Lung microvascular endothelial cell (primary cell): ENCODE data around the gene IMPA2. TPM values are rescaled to one million over a fixed set of nuclear protein-coding genes. Genes with fewer than 3 reads are reported as not detected.
"Not testable (repeated sequence)": the region's sequence is repeated elsewhere in the genome, so short reads cannot be mapped to it uniquely, and the experiment has no call there.

ENCODE experiments used
- DNase-seq, 2 donors: peaks; one replicate each; pipeline versions ENCODE4 v3.0.0 to v3.0.0-alpha.2; 2010; ENCODE audit warnings: low read depth in 2 of 2
- total RNA-seq: library from RNA; depleted of rRNA; stranded (reverse); fragments of >200 nt; gene quantifications from 2 replicates; pipeline ENCODE4 v1.2.1, GENCODE V29; 2014

IMPA2 gene
- total RNA-seq, 1 donor from 2014 or later: 11.1 TPM

DNA sequence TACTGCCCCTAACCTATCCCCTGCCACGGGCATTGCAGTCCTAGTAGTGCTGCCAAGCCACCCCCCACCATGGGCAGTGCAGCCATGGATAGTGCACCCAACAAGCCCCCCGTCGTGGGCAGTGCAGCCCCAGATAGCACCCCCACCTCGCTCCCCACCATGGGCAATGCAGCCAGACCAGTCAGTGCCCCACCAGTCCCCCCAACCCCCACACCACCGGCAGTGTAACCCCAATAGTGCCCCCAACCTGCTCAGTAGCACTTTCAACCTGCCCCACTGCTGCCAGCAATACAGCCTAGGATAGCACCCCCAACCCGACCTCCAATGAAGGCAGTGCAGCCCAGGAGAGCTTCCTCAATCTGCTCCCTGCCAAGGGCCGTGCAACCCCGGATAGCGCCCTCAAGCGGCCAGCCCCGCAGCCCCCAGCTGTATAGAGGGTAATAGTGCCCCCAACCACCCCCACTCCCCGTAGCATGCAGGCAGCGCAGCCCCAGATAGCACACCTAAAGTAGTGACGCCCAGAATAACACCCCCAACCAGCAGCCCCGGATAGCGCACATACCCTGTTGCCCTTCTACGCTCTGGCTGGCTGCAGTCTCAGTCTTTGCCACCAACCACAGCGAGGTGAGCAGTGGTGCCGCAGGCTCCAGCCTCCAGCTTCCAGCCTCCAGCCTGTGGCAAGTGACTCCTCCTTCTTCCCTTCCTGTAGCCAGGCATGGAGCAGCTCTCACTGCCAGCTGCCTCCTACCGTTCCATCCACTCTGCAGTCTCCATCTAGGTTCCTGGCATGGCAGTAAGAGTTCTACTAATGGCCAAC, 66.9 kb downstream of the IMPA2 start:
- DNase-seq: no peak

DNA sequence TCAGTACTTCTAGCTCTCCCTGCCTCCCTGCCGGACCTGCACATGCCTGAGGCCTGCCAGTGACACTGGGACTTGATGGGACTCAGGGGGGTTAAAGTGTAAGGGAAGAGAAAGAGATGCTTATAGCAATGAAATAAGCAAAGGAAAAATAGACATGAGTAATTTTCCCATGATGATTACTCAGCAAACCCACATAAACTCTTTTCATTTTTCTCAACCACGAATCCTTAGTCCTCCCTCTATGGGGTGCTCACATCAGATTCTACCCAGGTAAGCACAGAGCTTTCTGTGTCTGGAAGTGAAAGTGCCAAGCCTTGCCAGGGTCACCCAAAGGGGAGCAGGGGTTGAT, 67.5 kb downstream of the IMPA2 start:
- no peak for DNase-seq

DNA sequence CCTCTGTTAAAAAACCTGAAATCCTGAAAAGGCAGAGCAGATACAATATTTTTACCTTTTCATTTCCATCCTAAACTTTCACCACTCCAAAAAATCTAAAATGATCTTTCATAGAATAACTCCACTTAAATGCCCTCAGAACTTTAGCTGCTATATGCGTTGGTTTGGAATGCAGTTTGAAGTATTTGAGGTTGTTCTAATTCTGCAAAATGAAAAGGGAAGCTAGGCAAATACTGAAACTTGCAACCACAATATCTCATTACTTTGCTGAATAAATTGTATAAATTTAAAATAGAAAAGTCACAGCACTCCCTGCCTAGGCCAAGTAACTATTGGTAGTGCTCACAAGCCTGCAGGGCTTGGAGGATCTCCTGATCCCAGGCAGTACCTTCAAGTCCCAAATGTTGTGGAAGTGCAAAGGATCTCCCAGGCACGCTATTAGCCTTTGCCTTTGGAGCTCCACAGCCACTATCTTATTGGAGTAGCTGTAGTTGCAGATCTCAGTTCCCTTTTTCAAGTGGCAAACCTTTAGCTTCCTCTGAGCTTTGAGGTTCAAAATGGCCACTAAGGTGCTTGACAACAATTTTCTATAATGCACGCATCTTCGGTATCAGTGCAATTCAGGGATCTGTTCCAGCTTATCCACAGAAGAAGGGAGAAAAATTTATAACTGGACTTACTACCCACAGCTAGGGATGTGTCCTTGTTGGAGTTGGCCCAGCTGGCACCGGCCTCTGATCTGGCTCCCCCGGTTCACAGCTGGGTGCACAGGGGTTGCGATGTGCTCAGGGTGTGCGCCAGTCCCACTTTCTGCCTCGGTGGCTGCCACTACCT, 68.9 kb downstream of the IMPA2 start:
- DNase-seq: no peak

DNA sequence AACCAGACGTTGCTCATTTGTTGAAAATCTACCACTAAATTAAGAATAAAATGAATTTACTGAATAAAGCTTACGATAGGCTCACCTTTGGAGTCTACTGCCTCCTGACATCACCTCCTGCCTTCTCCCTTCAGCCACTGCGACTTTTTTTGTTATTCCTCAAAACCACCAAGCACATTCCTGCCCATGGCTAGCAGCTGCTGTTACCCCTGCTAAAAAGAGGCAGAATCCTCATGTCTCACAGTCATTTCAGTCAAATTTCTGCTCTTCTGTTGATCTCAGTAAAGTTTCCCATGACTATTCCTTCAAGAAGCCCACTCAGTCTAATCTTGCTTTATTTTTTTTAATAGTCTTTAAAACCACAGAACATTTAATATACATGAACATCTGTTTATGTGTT, 71.6 kb downstream of the IMPA2 start:
- no peak for DNase-seq

DNA sequence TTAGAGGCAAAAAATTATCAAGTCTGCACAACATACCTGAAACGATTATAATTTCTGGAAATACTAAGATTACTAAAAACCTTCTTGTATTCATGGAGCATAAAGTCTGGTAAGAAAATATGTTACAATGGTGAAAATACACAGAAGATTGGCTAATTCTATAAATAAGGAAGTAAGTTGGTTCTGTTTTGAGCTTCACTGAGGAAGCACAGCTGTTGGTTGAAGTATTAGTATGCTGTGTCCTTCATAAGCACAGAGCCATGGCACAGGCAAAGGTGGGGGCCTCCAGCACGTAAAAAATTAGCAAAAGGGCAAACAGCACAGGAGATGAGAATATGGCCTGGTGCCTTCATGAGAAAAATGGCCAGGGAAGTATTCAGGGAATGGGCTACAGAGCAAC, 72.0 kb downstream of the IMPA2 start:
- no peak for DNase-seq

DNA sequence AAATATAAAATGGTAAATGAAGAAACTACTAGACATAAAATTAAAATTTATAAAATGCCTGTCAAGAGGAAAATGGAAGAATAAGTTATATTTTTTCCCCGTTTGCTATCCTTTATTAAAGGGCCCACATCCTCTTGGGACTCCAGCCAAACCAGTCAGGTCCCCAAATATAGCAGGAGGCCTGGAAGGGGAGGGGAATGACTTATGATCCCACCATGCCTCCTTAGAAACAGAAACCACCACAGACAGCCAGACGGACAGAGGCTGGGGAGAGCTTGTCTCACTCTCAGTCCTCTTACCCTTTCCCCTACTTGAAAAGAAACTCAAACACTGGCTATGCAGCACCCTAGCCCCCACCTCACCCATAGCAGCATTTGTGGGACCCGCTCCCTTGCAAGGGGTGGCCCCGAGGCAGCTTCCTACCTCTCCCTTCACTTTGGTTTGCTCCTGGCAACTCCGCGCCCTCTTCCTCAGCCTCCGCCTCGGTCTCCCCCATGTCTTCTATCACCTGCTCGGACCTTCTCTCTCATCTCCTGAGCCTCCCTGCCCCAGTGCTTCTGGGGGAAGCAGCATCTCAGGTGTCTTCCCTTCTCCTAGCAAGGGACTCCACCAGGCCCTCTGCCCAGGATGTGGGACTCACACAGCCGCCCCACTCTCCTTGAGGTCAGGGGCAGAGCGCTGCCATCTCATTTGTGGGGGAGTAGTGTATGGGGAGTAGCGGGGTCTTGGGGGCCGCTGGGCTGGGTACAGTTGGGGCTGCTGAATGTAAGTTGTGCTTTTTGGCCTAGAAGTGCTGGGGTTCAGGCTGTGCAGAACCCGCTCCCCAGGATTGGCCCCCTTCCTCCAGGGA, 75.0 kb downstream of the IMPA2 start:
- no peak for DNase-seq

DNA sequence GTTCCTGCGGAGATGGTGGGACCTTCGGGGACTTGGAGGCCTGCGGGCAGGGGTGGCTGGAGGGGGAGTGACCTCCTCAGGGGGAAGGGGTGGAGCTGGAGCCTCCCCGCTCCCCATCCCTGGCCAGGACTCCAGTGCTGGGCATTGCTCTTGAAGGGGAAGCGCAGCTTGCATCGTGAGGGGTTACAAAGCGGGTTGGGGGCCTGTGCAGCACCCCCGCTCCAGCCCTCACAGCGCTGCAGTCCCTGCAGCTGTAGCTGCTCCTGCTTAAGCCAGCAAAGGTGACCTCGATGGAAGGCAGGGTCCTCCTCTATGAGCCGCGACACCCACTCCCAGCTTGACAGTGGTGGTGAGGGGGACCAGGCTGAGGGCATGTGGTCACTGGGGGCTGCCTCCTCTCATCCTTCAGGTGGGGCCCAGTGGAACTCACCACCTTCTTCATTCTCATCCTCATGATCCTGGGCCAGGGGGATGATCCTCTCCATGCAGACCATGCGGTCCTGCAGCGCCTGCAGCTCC, 75.6 kb downstream of the IMPA2 start:
- no peak for DNase-seq

DNA sequence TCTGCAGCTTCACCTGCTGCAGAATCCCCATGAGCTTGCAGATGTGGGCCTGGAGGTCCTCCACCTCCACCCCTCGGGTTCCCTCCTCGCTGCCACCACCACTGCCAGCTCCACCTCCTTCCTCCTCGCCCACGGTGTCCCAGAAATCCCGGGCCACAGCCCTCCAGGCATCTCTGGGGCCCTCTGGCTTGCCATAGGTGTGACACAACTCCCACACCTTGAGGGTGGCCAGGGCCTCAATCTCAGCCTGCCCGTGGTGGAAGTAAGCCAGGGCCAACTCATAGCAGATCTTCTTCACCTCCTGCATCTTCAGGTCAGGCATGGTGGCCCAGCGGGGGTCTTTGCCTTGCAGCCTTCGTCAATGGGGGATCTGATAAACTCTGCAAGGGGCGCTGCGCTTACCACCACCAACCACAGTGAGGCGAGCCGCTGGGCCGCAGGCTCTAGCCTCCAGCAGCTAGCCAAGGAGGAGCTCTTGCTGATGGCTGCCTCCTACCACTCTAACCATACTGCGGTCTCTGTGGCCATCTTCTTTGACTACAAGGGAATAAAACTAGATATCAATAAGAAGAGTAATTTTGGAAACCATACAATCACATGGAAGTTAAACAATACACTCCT, 76.2 kb downstream of the IMPA2 start:
- no peak for DNase-seq

DNA sequence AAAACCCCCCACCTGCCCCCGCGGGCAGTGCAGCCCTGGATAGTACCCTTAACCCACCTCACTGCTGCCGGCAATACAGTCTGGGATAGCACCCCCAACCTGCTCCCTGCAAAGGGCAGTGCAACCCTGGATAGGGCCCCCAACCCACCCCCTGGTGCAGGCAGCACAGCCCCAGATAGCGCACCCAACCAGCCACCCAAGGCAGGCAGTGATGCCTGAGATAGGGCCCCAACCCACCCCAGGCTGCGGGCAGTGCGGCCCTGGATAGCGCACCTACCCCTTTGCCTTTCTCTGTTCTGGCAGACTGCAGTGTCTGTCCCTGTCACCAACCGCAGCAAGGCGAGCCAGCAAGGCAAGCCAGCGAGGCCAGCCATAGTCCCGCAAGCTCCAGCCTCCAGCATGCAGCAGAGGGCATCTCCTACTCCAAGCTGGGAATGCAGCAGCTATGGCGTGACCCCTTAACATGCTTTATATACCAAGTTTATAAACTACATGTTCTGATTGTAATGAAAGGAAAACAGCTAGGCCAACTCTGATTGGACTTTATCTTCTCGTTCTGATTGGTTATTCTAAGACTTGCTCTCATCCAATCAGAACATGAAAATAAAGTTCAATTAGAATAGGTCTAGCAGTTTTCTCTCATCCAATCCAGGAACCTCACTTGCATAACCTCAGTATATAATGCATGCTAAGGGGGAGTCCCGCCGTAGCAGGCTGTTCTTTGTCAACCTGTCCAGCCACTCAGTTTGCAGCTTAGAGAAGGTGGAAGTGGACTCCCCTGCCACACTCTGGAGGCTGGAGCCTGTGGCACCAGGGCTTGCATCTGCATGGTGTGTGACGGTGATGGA, 78.3 kb downstream of the IMPA2 start:
- DNase-seq: no peak

DNA sequence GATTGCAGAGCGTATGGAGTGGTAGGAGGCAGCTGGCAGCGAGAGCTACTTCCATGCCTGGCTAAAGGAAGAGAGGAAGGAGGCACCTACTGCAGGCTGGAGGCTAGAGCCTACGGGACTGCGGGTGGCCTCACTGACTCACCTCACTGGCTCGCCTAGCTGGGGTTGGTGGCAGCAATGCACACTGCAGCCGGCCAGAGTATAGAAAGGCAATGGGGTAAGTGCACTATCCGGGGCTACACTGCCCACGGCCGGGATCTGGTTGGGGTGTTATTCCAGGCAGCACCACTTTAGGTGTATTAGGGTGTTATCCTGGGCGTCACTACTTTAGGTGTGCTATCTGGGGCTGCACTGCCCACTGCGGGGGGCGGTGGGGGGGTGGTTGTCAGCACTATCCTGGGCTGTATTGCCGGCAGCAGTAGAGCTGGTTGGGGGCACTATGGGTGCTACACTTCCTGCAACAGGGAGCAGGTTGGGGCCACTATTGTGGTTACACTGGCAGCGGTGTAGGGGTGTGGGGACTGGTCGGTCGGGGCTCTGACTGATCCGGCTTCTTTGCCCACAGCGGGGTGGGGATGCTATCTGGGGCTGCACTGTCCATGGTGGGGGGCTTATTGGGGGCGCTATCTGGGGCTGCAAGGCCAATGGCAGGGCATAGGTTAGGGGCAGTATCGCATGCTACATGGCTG, 79.0 kb downstream of the IMPA2 start:
- no peak for DNase-seq

DNA sequence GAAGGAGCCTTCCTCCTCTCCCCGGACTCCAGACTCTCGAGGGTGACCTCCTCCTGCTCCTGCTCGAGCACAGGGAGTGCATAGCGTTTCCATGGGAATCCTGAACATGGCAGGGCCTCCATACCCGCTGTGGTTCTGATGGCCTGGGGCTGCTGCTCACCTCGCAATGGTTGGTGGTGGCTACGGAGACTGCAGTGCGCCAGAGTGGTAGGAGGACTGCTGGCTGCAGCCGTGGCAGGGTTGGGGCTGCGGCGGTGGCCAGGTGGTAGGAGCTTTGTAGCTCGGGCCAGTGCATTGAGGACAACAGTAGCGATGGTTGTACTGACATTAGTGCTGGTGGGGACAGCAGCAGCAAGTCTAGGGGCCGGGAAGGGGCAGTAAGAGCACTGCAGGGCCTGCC, 80.4 kb downstream of the IMPA2 start:
- DNase-seq: no peak

DNA sequence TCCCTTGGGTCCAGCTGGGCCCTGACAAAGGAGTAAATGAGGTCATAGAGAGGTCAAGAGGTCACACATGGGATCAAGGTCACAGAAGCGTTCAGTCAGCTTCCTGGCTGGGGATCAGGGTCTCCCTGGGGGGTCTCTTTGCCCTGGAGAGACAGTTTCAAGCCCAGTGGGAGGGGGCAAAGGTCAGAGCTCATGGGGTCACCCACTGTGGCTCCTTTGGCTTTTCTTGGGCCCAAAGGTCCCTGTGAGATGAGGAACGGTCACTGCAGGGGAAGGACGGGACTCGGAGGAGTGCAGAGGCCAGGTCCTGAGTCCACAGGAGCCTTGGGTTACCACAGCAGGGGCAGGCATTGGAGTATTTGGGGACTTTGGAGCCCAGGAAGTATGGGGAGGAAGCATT, 81.7 kb downstream of the IMPA2 start:
- DNase-seq: no peak

DNA sequence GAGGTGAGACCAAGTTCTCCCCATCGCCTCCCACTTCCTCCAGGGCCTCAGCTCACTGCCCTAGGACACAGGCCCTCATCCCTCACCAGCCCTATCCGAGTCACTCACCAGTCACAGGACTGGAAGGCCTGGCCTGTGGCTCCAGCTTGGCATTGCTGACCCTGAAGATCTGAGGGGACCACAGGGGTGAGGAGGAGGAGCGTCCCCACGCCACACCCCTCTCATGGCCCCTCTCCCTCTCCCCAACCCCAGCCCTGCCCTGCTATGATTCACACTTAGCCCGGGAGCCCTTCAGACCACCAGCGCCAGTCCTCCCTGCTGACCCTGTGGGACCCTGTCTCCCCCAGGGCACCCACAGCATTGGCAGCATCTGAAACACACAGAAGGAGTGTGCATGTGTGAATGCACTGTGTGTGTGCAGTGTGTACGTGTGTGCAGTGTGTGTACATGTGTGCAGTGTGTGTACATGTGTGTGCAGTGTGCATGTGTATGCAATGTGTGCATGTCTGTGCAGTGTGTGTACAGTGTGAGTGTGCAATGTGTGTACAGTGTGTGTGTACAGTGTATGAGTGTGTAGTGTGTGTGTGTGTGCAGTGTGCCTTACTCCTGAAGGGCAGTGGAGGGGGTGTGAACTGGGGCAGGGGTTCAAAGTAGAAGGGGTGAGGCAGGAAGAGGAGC, 82.9 kb downstream of the IMPA2 start:
- DNase-seq: no peak

DNA sequence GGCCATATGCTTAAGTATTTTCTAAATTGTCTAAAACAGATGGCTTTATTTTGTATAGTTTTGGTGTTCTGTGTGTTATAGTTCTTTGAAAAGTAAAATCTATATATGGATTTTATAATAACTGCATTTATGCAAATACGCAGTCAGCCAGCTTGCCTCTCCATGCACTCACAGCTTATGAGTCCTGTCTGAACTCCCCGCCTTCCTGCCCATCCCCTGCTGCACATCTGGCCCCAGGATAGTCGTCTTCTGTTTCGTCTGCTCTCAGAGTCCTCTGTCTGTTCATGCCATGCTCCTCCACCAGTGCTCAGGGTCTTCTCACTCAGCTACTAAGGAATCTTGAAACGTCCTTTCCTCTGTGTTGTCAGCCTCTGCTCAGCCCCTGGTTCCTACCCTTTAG, 84.1 kb downstream of the IMPA2 start:
- no peak for DNase-seq

DNA sequence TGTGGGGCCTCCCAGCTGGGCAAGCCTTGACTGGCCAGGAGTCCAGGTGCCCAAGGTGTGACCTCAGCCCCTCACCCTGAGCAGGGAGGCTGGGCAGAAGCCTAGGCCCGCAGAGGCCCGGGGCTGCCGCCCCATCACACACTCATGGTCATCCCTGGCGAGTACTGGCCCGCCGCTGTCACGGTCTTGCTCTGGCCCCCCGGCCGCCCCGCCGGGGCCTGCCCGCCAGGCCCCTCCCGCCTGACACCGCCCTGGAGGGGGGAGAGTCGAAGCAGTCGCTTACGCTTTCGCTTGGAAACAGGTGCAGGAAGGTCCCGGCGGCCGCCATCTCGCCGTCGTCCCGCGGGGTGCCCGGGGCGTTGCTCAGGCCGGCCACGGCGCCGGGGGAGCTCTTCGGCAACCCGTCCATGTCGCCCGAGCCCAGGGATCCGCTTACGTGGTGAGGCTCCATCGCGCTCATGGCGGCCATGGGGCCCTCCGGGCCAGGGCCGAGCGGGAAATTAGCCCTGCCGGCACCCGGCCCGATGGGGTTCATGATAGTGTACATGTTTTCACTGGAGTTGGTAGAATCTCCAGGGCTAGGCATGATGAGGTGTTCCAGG, 85.7 kb downstream of the IMPA2 start:
- DNase-seq: no peak

DNA sequence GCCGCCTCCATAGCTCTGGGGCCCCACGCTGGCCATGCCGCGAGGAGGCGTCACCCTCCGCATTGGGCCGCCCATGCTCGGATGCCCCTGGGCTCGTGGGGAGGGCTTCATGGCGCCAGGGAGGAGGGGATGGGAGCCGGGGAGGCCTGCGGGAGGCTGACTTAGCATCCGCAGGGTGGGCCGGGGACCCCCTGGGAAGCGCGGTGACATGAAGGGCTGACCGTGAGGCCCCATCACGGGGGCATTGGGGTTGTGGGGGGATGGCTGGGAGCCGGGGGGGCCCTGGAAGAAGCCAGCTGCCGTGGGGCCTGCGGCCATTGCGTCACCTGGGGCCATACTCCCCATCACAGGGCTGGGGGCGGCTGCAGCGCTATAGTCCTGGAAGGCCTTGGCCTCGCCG, 86.4 kb downstream of the IMPA2 start:
- no peak for DNase-seq

DNA sequence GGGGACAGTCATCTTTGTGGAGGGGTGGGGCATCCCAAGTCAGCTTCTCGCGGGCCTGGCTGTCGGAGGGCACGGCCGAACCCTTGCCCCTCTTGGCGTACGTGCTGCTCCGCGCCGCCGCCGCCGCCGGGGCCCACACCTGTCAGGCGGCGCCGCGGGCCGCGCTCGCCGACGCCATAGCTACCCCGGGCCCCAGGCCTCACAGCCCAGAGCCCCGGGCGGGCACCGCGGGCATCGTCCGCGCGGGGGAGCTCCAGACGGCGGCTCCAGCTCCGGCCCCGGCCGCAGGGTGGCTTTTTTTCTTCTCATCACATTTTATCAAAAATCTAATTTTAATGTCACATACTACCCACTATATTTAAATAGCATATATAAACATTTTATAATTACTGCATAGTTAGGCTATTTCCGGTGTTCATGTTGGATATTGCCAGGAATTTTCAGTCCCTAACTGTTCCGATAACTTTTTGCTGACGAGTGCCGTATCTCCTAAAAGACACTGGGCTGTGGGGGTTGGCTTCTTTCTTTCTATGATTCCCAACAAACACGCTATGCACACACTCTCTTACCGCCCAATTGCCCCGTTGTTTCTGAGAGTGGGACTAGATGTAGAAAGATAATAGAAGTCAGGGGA, 87.1 kb downstream of the IMPA2 start:
- DNase-seq: not testable (repeated sequence)

DNA sequence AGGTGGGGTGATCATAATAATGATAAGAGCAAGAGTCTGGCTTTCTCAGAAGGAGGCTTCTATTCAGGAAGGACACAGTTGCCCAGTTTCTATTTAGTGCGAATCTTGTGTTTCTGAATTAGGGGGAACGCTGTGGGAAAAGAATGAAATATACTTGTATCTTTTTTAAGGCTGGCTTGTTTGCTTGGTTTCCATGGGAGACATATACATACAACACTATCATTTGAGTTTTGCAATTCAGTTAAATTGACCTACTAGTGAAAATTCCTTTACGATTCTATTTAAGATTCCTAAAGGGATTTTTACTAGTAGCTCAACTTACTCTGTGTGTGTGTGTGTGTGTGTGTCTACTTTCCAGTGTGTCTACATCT, 87.6 kb downstream of the IMPA2 start:
- DNase-seq: no peak
